HG03095 (cell line): Measurements from ENCODE around the gene STPG2.
"Not testable (repeated sequence)": the region's sequence is repeated elsewhere in the genome, so short reads cannot be mapped to it uniquely, and the experiment has no call there.

Experiments
- ATAC-seq: cut with Tn5 transposase; IDR thresholded peaks from one replicate; pipeline ENCODE4 v1.9.1; 2021; ENCODE audit warnings: moderate library complexity; ENCODE audit not compliant: unreplicated experiment

The STPG2 gene

DNA sequence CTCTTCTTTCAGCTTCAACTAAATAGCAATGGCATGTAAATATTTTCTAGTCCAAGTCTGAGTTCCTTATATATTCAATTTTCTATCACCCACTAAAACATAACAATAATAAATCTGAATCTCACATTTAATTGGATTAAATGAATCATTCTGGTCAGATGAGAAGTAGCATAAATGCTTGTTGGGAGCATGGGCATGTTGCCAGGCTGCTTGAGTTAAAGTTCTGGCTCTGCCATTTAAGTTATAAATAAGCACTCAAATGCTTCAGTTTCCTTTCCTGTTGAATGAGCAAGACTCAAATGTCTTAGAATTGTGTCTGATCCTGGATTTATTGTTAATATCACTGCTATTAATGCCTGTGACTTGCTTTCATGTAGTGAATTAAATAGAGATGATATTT lies 496.3 kb downstream of the STPG2 start:
- ATAC-seq = no peak

DNA sequence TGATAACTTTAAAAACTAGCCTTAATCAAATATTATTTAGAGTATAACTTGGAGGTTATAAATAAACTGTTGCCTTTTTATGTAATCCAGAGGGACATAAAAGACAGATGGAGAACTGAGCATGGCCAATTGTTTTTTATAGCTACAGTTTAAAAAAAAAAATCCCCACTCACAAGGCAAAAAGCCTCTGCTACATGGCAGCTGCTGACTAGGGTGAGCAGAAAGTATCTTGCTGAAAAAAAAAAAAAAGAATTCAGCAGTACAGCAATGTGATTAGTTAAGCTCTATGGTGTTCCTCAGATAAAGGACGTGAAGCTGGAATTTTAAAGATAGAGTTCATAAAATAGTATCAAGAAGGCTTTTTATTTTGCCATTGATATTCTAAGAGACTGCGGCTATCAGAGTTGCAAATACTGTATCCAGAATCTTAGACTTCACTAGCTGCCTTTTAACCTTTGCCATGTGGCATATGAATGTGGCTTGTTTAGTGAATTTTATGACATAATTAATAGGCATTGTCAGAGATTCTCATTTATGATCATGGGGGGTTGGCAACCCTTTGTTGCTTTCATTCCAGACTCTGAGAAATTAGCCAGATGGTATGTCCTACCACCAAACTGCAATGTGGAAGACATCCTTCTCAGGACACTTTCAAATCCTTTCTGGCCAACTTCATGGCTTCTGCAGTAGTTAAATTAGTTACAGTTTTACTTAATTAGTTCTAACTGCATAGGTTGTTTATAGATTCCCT lies 498.0 kb downstream of the STPG2 start:
- ATAC-seq = no peak

DNA sequence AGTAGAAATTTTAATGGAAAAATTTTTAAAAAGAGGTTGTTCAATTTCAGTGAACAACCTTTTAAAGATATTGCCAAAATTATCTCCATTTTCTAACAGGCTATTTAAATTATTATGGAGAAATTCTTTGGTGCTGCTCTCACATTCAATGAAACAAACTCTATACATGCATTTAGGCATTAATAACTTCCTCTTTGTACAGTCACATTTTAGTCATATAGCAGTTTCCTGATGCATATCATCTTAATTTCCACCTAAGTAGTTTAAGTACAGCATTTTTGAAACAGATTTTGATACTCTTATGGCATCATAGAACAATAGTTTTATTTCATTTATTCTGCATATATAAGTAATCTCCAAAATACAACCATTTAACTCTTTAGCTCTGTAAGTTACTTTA lies 500.1 kb downstream of the STPG2 start:
- ATAC-seq = no peak

DNA sequence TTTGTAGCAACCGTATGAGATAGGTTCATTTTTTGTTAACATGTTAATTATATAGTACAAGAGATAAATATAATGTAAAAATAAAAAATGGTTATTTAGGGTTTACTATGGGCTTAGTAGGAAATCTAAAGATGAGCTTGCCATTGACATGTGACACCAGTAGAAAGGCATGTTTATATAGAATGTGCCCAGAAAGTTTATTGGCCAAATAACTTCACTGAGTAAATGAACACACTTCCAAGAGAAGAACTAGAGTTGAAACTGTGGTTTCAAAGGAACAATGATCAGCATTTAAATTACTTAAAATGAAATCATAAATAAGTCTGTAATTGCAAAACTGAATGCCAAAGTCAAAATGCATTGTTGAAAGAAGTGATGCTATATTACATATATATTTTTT lies 503.3 kb downstream of the STPG2 start:
- no peak for ATAC-seq

DNA sequence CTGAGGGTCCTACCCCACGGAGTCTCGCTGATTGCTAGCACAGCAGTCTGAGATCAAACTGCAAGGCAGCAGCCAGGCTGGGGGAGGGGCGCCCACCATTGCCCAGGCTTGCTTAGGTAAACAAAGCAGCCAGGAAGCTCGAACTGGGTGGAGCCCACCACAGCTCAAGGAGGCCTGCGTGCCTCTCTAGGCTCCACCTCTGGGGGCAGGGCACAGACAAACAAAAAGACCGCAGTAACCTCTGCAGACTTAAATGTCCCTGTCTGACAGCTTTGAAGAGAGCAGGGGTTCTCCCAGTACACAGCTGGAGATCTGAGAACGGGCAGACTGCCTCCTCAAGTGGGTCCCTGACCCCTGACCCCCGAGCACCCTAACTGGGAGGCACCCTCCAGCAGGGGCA lies 509.4 kb downstream of the STPG2 start:
- not testable (repeated sequence) for ATAC-seq

DNA sequence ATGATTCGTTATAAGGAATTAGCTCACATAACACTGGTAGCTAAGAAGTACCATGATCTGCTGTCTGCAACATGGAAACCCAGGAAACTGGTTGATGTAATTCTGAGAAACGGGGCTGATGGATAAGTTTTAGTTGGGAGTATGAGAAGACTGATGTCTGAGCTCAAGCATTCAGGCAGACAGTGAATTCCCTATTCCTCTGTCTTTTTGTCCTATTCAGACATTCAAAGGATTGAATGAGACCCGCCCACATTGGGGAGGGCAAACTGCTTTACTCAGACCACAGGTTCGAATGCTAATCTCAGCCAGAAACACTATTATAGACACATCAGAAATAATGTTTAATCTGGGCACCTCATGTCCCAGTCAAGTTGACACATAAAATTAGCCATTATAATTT lies 515.5 kb downstream of the STPG2 start:
- ATAC-seq = no peak

DNA sequence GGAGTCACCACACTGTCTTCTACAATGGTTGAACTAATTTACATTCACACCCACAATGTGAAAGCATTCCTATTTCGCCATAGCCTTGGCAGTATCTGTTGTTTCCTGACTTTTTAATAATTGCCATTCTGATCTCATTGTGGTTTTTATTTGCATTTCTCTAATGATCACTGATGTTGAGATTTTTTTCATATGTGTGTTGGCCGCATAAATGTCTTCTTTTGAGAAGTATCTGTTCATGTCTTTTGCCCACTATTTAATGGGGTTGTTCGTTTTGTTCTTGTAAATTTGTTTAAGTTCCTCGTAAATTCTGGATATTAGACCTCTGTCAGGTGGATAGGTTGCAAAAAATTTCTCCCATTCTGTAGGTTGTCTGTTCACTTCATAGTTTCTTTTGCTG lies 519.1 kb downstream of the STPG2 start:
- ATAC-seq = no peak

DNA sequence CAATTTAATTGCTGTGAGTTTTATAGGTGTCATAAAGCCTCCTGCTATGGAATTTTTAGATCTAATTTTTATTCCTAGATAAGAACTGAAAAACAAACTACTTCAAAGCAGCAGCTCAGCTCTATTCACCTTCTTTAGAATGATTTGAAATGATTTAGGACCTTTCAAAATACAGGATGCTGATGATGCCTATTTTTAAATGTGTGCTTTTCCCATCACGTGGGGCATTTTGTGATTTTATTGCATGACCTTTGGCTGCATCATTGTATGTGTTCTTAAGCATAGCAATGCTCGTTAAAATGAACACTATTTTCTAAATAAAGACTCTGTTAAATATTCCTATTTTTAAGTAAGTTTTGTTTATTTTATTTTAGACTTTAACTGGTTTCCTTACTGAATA lies 537.3 kb downstream of the STPG2 start:
- no peak for ATAC-seq

DNA sequence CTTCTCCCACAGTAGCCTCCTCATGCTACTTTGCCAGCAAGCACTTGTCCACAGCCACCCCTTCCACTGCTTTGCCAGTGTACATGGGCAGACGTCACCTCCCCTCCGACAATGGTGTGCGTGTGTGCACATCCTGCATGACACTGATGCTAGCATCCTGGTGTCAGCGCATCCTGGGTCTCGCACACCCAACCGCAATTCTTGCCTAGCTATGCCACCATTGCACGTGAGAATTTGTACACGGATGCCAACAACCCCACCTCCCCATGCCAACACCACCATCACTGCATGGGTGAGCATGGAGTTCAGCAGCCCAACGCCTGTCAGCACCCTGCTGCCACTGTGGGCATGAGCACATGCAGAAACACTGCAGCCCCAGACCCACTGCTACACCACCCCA lies 550.0 kb downstream of the STPG2 start:
- ATAC-seq = no peak

DNA sequence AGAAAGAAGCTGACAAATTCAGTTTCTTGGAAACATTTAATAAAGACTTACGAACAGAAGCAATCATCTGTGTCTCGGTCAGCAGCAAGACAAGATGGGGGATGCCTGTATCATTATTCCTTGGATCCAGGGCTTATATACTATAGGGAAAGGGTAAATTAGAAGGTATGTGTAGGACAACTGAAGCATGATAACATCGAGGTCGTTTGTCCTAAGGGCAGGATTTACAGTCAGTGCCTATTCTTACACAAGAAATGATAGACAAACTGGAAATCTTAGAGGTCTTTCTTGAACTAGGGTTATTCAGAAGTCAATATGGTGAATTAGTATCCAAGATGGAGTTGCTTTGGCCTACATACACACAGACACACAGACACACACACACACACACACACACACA lies 553.0 kb downstream of the STPG2 start:
- no peak for ATAC-seq

DNA sequence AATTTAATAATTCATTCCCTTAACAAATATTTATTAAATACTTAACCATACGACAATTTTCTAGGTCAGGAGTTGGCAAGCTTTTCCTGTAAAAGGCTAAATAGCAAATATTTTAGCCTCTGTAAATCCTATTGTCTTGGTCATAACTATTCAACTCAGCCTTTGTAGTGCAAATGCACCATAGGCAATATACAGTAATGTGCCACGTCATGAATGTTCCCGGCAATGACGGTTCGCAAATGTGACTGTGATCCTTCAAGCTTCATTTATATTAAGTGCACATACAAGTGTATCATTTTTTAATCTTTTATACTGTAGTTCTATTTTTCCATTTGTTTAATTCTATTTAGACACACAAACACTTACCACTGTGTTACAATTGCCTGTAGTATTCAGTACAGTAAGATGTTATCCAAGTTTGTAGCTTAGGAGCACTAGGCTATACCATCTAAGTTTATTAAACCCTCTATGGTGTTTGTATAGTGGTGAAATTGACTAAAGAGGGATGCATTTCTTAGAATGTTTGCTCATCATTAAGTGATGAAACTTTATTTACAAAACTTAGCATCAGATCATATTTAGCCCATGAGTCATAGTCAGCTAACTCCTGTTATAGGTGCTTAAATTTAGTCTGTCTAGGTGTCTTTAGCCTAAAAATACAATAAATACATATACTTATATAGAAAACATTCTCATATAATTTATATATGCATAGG lies 553.6 kb downstream of the STPG2 start:
- ATAC-seq = no peak

DNA sequence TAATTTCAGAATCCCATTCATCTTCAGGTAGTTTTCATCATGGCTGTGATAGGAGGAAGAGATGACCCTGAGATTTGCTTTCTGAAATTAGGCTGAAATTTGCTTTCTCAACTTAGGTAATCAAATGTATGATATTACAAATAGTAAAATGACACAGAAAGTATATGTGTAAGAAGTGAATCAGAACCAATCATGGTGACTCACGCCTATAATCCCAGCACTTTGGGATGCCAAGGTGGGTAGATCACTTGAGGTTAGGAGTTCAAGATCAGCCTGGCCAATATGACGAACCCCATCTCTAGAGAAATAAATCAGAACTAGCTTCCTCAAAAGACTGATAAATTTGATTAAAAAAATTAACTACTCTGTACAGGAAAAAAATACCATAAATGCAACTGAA lies 555.4 kb downstream of the STPG2 start:
- ATAC-seq = no peak

DNA sequence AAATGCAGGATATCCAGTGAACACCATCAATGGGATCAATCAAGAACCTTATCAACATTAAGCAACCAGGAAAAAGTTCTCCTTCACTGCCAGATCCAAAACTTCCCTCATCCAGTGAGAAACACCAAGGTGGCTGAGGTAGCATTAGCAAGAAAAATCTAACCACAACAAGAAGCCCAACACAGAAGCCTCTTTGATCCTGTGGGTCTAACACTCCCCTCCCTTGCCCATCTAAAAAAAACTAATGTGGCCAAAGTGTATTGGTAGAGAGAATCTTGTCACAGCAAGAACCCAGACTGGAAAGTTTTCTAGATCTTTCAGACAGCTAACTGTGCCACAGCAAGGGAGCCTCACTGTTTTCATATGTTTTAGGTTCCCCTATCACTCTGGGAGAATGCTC lies 558.0 kb downstream of the STPG2 start:
- ATAC-seq = no peak

DNA sequence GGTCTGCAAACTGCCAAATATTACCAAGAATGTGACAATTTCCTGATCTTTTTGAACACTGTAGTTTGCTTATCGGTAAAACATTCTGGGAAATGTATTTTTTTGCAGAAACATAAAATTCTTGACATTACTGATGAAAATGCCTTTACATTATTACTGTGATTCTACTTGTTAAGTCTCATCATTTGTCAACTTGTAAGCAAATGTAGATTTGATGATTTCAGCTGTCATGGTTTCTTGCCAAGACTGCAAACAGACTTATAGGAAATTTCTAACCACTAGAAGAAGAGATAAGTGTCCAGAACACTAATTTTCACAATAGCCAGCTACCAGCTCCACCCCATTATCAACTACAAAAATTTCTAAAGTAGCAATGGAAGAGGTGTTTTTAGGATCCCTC lies 560.4 kb downstream of the STPG2 start:
- no peak for ATAC-seq

DNA sequence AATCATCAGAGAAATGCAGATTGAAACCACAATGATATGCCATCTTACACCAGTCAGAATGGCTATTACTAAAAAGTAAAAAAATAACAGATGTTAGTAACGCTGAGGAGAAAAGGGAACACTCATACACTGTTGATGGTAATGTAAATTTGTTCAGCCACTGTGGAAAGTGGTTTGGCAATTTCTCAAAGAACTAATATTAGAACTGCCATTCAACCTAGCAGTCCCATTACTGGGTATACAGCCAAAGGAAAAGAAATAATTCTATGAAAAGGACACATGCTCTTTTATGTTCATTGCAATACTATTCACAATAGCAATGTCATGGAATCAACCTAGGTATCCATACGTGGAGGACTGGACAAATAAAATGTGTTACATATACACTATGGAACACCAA lies 566.3 kb downstream of the STPG2 start:
- ATAC-seq = no peak

DNA sequence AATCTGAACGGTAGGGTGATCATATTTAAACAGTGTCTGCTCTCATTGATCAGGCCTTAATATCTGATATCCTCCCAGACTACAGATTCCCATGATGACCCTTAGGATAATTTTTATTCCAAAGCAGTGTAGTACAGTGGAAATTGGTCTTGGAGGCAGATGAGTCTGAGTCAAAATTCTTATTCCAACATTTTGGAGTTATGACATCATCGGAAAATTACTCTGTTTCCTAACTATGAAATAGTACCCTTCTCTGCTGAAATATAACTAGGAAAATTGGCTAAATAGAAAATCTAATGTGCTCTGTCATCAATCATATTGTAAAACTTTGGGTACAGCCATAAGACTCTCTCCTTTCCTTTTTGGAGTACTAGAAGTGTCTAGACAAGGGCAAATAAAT lies 583.3 kb downstream of the STPG2 start:
- ATAC-seq = no peak

DNA sequence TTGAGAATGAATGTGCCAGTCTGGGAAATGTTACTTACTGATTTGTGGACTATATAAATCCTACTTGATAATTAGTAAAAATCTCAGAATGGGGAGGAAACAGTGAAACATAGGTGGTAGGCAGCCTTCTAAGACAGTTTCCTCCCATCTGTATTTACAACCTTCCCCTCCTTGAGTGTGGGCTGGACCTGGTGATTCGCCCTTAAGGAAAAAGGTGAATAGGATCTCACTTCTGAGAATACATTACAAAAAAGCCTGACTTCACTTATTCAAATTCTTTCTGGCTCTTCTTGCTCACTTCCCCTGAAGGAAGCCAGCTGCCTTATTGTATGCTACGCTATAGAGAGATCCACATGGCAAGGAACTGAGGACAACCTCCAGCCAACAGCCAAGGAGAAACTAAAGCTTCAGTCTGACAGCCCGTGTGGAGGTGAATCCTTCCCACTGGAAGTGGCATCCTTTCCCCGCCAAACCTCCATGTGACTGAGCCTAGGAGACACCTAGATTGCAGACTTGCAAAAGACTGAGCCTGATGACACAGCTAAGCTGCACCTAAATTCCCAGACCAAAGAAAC lies 585.0 kb downstream of the STPG2 start:
- ATAC-seq = no peak

DNA sequence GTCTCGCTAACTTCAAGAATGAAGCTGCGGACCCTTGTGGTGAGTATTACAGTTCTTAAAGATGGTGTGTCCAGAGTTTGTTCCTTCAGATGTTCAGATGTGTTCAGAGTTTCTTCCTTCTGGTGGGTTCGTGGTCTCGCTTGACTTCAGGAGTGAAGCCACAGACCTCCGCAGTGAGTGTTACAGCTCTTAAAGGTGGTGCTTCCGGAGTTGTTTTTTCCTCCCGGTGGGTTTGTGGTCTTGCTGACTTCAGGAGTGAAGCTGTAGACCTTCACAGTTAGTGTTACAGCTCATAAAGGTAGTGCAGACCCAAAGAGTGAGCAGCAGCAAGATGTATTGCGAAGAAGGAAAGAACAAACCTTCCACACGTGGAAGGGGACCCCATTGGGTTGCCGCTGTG lies 592.6 kb downstream of the STPG2 start:
- ATAC-seq = not testable (repeated sequence)

DNA sequence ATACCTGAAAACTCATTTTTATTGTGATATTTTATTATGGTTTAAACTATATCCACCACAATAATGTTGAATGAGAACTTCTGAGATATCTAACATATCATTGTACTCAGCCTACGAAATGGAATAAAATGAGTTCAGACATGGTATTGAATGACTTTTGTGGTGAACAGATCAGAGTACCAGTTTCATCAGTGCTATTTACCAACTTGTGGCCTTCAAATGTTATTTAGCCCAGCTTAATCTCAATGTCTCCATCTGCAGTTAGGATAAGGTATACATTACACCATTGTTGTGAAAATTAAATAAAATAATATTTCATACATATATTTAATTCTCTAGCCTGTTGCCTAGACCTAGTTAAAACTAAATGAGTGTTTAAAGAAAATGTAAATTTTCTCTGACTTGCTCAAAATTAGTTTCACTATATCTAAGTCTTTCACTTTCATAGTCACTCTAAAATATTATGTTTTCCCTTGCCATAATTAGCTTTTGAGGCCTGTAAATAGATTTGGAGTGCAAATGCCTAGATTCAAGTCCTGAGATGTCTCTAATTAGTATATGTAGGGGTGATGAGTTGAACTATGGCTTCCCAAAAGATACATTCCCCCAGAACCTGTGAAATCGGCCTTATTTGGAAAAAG lies 594.2 kb downstream of the STPG2 start:
- peak; percentile 44 for ATAC-seq

DNA sequence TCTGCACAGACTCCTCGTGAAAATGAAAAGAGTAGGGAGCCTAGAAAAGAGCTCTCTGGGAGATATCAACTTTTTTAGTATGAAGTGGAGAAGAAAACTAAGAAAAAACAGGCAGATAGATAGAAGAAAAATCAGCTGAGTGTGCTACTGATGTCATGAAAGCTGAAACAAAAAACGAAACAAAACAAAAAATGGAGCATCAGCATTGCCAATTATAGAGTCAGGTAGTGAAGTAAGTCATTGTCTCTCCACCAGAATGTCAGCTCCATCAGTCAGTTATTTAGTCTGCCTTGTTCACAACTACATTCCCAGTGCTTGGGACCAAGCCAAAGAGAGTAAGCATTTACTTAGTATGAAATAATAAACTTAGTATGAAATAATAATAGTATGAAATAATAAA lies 595.1 kb downstream of the STPG2 start:
- peak; percentile 59 for ATAC-seq

DNA sequence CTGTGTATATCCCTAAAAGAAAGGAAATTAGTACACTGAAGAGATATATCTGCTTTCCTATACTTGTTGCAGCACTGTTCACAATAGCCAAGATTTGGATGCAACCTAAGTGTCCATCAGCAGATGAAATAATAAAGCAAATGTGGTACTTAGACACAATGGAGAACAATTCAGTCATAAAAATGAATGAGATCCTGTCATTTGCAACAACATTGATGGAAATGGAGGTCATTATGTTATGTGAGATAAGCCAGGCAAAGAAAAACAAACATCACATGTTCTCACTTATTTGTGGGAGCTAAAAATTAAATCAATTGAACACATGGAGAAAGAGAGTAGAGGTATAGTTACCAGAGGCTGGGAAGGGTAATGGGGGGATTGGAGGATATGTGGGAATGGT lies 611.9 kb downstream of the STPG2 start:
- no peak for ATAC-seq

DNA sequence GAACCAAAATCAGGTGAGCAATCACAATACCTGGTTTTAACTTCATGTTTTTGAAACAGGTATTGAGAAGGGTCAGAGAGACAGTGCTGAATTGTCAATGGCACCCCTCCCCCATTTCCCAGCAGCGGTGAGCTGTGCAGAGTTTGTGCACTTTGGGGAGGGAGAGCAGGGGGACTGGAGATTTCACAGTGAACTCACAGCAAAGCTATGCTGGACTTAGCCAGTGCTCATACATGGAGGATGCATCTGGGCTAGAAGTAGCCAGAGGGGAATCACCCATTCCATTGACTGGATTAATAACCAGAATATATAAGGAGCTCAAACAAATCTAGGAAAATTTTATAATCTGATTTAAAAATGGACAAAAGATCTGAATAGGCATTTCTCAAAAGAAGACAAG lies 612.6 kb downstream of the STPG2 start:
- no peak for ATAC-seq
